Activated CD8-positive, alpha-beta memory T cell treated with anti-CD3 and anti-CD28 coated beads for 1 hour (primary cell): ENCODE results near the gene ASPSCR1.

Experiments used
- DNase-seq, 2 donors: peaks; one replicate each; pipeline ENCODE4 v3.0.0-alpha.2; 2020; ENCODE audit warnings: low read depth in 1 of 2; ENCODE audit errors: extremely low read depth in 1 of 2

Gene ASPSCR1

DNA sequence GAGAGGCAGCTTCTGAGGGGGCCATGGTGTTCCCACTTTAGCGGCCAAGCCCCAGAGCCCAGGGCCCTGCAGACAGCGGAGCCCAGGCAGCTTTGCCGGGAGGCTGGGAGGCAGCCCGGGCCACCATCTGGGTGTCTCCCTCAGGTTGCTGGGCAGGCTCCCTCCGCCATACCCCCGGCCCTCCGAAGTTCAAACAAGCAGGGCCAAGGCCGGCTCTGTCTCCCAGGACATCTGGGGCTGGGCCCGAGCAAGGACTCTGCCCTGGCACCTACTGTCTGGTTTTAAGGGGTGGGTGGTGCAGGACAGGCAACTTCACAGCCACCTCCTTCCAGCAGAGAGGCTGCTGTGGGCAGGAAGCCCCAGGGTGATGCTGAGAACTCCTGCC is 85.5 kb downstream of the ASPSCR1 start:
- DNase-seq: no peak

DNA sequence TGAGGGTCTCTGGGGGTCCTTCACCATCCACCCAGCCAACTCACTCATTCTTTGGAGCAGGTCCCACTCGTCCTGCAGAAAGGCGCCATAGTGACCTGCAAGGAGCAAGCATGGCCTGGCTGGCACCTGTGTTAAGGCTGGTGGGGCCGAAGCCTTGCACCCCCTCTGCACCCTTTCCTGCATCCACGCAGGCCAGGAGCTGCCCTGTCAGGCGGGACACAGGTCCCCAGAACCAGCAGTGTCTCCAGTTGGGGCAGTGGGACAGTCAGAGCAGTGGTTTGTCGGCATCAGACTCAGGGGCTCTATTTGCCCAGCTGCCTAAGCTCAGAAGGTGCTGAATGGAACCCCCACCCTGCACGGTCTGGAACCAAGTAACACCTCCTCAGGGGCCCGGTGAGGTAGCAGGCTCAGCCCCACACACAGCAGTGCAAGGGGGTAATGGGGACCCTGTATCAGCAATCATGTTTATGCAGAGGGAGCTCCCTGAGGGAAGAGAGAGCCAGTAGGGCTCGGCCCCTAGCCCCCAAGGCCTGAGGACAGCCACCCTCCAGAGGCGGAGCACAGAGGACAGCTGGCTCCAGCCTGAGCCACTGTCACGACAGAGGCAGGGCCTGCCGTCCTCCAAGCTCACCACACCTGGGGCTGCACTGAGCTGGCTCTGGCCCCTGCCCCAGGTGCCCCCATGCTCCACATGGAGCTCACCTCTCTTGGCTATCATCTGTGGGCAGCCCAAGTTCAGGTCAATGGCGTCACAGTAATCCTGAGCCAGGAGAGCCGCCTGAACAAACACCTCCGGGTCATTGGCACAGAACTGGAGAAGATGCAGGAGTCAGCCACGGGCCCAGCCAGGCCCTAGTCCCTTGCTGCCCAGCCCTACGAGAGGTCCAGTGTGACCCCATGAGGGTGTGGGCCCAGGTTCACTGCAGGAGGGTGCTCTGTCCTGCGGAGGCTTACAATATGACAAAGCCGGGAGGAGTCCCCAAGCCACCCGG is 86.3 kb downstream of the ASPSCR1 start:
- DNase-seq: no peak

DNA sequence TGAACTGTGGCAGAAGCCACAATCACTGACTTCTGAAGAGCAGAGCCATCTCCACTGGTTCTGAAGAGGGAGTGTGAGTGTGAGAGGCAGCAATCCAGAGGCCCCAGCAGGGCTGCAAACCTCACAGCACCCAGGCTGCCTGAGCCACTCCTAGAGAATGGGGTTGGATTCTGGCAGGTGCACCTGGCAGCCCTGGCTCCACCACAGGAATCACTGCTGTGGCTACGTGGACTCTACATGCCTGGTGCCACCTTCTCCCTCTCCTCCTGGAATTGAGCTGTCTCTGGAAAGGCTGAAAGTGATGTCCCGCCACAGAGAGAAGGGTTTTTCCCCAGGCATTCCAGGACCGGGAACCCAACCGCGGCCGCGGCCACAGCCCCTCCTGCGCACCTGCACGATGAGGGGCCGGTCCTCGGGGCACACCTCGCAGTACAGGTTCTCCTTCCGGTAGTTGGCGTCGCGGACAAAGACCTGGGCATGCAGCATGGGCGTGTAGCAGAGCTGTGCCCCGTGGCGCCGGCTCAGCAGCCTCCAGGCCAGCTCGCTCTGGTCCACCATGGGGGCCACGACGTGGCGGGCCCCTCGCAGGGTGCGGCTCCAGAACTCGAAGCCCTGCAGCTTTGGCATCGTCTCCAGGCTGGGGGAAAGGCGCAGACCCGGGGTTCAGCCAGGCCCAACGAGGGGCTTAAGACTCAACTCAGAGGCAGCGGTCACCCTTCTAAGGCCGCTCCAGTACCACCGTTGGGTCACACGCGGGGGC is 87.2 kb downstream of the ASPSCR1 start:
- DNase-seq: no peak

DNA sequence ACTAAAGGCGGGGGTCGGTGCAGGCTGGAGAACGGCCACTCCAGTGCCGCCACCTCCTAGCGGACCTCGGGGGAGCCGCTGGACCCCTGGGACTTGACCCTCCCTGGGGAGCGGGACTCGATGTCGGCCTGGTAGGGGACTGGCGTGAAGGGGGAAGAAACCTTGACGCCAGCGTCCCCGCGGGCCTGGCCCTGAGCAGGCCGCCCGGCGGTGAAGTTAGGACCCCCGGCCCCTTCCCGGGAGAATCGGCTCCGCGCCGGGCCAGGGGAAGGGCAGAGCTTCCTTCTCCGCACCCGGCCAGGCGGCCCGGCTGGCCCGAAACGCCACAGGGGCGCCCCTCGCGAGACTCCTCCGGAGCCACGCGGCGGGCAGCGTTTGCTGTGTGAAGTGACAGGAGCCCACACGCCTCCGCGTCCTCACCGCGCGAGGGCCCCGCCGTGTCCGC is 87.8 kb downstream of the ASPSCR1 start:
- no peak for DNase-seq

GRCh38 chr17:82065638-82066303 is 88.3 kb downstream of the ASPSCR1 start, which contains the start of gene DUS1L:
Gene DUS1L (minus strand): TSS chr17:82065804. CDS start chr17:82065059, 745 bp downstream.
- DNase-seq: peak in 1 of 2 donors; percentile 64
